DLD1 (cell line): ENCODE data around the gene BACE2.

Source experiments
- in situ Hi-C: cut with HindIII; loops from 2 replicates; pipeline ENCODE4 v1.10.0; 2017; ENCODE audit warnings: low sequenced_read_pairs

Gene BACE2

DNA sequence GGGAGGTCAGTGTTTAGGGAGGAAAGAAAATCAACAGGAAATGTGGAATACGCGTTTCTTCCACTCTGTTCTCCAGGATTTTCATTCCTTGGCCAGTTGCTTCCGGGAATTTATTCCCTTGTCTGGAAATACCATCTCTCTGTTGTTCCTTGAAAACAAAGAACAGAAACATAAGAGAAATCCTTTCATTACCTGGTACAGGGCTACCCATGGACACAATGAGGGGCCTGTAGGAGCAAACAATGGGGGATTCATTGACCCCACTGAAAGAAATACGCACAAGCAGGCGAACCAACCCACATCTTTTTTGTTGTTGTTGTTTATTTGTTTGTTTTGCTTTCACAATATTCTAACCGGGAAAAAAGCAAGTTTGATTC is 20.0 kb upstream of the BACE2 start:
- in situ Hi-C loops, result no loop called here

DNA sequence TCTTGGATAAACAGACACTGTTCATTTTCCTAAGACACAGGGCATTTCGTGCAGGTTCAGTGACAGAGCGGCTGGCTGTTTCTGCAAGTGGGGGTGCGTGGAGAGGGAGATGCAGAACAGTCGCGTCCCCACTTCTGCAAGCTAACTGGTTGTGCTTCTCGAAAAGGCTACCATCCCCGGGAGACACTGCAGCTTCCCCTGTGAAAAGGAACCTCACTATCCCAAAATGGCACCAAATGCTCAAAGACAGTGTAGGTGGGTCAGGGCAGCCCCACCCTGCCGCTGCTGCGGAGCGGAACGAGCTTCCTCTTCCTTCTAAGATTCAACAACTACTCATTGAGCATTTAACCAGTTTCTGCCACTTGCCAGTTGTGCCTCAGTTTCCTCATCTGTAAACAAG is 19.2 kb upstream of the BACE2 start:
- in situ Hi-C loops, result no loop called here

DNA sequence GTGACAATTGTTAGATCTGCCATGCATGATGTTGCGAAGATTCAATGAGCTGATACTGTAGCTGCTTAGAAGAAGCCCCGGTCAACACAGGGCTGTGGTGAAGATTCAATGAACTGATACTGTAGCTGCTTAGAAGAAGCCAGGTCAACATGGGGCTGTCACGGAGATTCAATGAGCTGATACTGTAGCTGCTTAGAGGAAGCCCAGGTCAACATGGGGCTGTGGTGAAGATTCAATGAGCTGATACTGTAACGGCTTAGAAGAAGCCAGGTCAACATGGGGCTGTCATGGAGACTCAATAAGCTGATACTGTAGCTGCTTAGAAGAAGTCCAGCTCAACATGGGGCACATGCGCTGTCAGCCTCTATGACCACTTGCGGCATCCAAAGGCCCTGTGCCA is 18.8 kb upstream of the BACE2 start:
- in situ Hi-C loops, result no loop called here

DNA sequence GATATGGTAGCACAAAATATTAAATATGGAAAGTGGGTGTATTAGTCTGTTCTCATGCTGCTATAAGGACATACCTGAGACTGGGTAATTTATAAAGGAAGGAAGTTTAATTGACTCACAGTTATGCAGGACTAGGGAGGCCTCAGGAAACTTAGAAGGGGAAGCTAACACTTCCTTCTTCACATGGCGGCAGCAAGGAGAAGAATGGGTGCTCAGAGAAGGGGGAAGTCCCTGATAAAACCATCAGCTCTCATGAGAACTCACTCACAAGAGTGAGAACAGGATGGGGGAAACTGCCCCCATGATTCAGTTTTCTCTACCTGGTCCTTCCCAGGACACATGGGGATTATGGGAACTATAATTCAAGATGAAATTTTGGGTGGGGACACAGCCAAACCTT is 15.8 kb upstream of the BACE2 start:
- in situ Hi-C loops, result no loop called here

DNA sequence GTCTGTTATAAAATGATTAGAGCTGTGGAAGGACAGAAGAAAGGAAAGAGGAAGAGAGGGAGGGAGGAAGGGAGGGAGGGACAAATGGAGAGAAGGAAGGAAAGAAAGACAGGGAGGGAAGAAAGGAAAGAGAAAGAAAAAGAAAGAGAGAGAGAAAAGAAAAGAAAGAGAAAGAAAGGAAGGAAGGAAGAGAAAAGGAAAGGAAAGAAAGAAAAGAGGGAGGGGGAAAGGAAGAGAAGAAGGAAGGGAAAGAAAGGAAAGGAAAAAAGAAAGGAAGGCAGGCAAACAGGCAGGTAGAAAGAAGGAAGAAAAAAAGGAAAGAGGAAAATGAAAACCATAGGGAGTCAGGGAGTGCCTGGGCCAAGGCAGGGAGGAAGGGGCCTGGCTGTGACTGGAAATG is 14.5 kb upstream of the BACE2 start:
- in situ Hi-C loops, result no loop called here

DNA sequence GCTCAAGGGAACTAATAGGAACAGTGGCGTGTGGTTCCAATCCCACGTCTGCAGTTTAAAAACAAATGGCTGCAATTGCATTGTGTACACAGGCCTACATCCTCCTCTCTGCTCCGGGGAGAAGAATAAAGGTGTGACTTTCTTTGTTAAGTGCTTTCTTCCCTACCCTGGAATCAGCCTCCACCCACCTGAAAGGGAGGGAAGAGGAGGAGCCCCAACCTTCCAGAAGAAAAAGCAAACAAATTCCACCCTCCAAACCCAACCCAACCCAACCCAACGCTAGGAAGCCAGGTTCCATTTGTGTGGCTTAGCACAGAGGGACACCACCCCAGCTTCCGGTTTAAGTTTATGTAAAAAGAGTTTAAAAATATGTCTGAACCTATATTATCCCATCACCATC is 11.8 kb upstream of the BACE2 start:
- in situ Hi-C loops, result no loop called here

DNA sequence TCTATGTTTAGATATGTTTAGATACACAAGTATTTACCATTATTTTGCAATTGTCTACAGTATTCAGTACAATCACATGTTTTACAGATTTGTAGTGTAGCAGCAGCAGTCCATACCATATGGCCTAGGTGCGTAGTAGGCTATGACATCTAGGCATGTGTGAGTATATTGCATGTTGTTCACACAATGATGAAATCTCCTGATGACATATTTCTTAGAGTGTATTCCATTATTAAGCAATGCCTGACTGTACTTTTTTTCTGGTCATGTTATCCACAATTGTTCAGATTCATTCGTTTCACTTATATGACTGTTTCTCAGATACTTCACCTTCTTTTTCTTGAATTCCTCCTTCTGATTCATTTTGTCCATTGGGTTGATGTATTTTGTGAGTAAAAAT is 9.9 kb upstream of the BACE2 start:
- in situ Hi-C loops, result no loop called here

DNA sequence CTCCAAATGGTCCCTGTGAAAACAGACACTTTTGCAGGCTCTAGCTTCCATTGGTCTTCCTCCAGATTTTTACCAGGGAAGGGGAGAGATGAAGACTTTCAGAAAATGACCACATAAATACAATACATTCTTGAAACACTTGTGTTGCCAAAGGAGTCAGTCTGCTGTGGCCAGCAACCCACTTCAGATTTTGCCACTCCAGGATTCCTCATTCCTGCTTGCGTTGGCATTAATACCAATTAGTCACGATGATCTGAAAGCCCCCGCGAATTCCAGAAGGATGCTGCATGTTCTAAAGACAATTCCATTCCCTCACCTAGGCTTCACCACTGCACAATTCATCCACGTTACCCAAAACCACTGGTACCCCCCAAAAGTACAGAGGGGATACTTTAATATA is 7.9 kb upstream of the BACE2 start:
- in situ Hi-C loops, result no loop called here

DNA sequence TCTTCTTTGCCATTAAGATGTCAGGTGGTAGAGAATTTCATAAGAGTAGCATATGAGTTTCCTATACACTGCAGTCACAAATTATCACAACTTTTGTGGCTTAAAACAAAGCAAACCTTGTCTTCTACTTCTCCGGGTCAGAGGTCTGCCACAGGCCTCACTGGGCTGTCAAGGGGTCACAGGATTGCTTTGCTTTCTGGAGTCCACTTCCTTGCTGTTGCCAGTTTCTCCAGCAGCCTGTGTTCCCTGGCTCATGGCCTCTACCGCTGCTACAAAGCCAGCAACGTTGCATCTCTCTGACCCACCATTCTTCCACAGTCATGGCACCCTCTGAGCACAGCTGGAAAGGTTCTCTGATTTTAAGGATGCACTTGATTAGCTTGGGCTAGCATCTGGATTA is 6.5 kb upstream of the BACE2 start:
- in situ Hi-C loops, result no loop called here

DNA sequence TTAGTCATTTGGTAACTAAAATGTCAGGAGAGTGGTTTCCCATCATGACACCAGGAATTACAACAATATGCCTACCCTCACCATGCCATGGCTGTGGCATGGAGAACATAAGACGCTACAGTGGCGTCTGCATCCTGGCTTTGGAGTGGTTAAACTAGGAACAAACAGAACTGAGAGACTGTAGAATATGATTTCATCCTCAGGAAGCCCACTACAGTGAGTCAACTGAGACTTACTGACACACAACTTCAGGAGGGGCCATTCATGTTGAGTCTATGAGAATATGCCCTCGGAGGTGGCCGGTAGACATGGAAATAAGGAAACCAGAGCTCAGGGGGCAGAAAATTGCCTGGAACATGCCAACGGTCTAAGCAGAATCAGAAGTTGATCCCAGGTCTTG is 5.9 kb upstream of the BACE2 start:
- in situ Hi-C loops, result no loop called here

DNA sequence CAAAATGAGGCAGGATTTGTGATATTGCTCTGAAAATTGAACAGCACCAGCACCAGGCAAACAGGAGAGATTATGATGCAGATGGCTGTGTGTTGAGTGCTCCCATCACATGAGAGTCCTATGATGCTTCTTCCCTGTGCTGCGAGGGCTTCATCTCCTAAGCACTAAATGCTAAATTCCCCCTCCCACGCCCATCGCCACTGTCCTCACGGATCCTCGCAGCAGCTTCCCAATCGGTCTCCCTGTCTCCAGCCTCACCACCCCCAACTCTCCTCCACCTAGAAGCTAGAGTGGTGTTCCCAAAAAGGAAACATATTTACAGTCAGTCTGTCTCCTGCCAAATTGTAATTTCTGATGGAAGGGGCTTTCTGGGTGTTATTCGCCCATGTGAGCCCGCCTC is 4.9 kb upstream of the BACE2 start:
- in situ Hi-C loops, result no loop called here

DNA sequence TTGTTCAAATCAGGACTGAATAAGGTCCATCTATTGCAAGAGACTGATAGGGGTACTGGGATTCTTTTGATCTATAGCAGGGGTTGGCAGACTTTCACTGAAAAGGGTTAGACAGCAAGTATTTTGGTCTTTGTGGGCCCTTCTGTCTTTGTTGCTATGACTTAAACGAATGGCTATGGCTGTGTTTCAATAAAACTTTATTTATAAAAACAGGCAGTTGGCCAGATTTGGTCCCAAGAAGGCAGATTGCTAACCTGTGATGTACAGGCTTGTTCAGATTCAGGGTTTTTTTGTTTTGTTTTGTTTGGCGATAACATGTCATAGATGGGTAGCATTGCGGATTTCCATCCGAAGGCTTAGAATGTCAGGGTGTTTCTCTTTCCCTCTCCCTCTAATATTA is 3.9 kb upstream of the BACE2 start:
- in situ Hi-C loops, result no loop called here

DNA sequence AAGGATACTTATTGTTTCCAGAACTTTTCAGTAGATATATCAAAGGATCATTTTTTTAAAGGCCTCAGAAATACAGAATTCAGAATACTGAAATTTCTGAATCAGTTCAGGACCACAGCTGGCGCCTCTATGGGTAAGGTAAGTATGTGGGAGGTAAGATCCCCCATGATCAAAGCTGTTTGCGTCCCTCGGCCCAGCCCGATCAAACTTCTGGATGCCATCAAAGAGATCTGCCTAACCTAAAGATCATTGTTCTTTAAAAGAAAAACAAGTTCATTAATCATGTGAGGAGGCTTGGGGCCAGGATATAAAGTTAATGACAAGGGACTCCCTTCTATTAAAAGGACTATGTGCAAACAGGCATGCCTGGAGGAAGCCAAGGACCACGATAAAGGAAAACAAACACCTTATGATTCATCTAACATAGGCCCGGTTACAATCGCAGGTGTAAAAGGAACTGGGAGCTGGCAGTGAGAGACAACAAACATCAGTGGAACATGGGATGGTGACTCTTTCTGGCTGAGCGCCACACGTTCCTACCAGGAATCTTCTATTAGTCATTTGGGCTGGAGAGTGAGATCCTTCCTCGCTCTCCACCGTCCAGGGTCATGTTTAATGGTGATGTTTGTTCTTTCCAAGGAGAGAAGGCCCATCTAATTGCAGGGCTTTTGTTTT is 2.8 kb upstream of the BACE2 start:
- in situ Hi-C loops, result no loop called here

DNA sequence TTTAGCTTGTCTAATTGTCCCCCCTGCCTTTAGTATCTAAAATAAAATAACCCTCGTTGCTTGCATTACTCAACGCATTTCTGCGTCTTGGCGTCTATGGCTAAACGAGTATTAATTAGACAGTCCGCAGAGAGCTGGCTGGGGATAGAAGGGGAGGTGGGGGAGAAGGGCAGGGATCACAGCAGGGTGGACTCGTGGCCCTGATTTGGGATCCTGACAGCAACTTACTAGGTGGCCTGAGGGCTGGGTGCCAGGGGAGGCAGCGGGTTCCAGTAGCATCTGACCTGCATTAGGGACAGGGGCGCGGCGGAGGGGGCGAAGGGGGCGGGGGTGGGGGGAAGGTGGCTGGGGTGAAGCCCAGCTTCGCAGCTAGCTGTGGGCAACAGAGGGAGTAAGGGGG is 1.1 kb upstream of the BACE2 start:
- in situ Hi-C loops, result no loop called here

DNA sequence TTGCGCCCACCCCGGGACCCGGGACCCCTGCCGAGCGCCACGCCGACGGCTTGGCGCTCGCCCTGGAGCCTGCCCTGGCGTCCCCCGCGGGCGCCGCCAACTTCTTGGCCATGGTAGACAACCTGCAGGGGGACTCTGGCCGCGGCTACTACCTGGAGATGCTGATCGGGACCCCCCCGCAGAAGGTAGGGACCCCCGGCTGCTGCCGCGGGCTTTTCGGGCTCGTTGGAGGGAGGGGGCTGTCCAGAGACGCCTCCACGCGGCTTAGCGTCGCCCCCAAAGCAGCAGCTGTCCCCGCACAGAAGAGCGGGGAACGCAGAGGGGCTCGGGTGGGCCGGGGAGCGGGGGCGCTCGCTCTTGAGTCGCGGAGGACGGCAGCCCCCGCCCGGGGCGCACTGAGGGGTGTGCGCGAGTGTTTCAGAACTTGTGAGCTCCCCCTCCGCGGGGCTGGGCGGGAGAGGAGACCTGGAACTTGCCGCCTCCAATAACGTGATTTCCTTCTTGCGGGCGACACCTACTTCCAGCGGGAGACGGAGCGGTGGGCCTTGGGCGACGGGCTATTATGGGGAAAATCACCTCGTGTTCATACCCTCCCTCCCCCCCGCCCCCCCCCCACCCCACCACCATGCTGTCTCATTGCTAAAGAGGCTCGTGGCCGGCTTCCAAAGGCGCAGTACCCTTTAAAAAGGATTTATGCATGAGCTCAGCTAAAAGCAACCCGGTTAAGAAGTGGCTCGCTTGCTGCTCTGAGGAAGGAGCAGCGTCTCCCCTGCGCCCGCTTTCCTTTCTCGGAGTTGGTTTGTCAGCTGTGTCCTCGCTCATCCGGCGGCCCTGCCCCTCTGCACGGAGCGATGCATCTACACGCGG is 664 bp downstream of the BACE2 start:
- in situ Hi-C loops, result no loop called here

DNA sequence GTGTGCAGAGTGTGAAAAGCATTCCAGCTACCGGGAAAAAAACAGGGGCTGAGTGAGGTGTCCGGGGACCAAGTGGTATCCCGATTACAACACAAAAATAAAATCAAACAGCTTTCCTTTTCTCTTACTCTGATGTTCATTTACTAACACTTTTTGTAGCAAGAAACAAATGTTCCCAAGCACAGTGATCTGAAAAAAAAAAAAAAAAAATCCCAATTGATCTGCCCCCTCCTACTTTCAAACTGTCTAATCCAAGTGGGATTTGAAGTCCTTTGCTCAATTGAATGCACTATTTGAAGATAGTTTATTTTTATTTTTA is 1.3 kb downstream of the BACE2 start:
- in situ Hi-C loops, result no loop called here

DNA sequence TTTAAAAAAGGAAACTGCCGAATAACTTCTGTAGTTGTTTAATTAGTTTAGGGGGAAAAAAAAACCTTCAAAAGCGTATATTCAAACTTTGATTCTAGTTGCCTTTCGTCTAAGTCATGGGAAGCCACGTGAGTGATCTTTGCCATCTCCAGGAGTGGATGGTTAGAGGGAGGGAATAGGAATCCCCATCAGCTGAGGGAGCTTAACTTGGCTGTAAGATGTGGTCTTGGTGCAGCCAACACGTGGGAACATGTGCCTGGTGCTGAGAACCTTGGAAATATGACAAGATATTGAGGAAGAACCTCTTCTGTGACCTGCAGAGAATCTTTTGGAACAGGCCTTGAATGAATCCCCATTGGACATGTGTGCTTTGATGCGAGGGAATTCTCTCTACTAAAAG is 1.7 kb downstream of the BACE2 start:
- in situ Hi-C loops, result no loop called here

DNA sequence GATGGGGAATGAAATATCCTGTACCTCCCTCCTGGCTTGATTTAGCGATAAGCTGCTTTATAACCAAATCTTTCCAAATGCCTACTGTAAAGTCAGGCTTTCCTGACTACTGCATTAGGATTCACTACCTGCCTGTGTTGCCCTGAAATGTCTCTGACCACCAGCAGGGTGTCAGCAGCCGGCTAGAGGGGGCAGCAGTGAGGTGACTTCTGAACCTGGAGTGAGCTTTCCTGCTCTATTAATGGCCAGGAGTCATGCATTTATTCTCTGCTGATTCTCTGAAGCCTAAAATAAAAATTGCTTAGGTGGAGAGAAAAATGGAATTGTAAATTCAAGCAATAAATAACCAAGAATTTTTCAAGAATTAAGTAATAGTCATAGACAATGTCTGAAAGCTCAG is 2.5 kb downstream of the BACE2 start:
- in situ Hi-C loops, result no loop called here

DNA sequence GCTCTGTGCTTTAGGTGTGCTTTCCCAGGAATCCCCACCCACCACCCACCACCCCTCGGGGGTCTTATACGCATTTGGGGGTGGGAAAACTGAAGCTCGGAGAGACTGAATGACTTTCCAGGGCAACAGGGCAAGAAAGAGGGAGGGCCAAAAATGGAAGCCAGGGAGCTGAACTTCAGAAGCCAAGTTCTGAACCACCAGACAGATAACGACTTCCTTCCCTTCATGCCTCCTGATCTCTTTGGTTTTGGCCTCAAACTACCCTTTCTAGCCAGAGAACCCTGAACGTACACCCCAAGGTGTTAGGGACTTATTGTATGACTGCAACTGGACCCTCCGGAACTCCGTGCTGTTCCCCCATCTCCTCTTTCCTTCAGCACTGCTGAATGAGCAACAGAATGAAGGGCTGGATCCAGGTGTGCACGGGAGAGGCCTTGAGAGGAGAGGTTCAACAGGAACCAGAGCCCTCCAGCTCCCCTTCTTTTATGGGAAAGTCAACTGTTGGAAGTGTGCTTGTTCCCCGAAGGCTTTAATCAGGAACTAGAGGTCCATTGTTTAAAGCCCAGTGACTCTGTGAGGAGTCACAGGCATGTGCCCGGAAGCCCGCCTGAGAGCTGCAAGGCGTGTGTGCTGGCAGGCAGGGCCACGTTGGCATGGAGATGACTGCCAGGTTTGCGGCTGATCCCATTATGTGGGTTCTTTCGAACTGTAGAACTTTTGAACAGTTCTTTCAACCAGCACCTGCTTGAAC is 3.1 kb downstream of the BACE2 start:
- in situ Hi-C loops, result no loop called here

DNA sequence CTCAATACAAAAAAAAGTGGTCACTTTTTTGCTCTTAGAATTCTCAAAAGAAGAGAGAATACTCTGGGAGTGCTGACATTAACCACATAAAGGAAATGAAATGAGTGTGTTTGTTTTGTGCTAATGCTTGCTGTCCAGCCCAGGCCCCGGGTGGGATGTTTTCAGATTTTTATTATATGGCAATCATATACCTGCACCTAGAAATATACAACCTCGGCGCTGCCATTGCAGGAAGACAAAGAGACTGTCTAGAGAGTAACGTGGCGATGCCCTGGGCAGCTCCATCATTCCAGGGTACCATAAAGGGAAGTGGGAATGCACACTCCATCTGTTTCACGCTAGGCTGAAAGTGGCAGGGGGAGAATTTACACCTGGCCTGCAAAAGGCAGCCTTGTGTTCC is 7.1 kb downstream of the BACE2 start:
- in situ Hi-C loops, result no loop called here

DNA sequence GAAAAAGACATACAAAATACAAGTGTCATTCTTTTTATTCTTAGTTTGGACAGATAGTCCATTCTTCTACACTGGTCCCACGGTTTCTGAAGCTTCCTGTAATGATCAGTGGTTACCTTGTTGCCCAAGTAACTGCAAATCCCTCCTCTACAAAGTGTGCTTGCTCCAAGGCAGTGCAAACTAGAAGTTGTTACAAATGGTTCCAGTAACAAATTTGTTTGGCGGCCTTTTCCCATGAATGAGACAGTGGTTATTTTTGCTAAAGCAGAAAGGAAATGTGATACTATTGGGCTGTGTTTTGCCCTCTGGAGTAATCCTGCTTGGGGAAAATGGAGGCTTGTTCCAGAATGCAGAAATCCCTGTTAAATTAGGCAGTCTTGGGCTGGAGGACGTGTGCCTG is 8.9 kb downstream of the BACE2 start:
- in situ Hi-C loops, result no loop called here

DNA sequence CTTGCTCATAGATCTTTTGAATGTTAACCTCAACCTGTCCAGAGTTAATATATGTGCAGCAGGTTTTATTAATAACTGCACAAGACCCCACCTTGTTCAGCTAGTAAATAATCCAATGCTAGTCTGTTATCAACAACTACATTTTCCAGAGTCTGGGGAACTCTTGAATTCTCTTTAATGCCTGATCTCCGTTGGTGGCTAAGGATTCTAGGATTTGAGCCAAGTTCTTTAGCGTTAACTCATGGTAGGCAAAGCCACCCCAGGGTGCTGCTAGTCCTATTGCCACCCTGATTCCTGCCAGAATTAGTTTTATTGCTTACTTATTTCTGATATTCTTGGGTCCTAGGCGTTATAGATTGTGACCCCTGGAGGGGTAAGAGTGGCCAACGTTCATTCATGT is 12.8 kb downstream of the BACE2 start:
- in situ Hi-C loops, result no loop called here
